Measurements from ENCODE around the gene SOD3. TPM values are rescaled to one million over a fixed set of nuclear protein-coding genes. Genes with fewer than 3 reads are reported as not detected.
A peak's percentile ranks its signal among the peaks of the same experiment; 100 is the strongest.

Gene SOD3
- total RNA-seq, 1 donor from 2014 or later = 10.4 TPM

DNA sequence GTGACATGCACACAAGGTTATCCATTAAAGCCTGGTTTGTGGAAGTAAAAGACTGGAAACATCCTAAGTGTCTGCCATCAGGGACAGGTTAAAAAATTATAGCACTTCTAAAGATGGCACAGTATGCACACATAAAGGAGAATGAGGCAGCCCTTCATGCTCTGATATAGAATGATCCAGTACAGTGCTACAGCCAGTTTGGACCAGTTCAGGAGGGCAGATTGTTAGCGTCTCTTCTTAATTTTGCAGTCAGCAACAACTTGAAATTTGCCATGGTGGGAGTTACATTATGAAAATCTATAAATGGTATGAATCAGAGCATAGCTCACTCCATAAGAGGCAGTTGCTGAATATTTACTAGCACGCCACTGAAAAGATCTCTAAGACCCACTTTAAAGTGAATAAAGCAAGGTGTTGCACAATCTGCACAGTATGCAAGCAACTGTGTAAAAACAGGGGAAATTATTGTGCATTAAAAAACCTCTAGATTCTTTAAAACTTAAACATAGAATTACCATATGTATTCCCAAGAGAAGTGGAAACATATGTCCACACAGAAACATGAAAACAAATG is 20.3 kb upstream of the SOD3 start:
- DNase-seq (ENCODE audit: low spot score) = peak; percentile 54

- no peak for DNase-seq (ENCODE audit: low spot score)
Measured at GRCh38 chr4:24775750-24776149, 19.6 kb upstream of the SOD3 start.

GRCh38 chr4:24777536-24778463 is 17.6 kb upstream of the SOD3 start:
- DNase-seq (ENCODE audit: low spot score) = no peak

DNA sequence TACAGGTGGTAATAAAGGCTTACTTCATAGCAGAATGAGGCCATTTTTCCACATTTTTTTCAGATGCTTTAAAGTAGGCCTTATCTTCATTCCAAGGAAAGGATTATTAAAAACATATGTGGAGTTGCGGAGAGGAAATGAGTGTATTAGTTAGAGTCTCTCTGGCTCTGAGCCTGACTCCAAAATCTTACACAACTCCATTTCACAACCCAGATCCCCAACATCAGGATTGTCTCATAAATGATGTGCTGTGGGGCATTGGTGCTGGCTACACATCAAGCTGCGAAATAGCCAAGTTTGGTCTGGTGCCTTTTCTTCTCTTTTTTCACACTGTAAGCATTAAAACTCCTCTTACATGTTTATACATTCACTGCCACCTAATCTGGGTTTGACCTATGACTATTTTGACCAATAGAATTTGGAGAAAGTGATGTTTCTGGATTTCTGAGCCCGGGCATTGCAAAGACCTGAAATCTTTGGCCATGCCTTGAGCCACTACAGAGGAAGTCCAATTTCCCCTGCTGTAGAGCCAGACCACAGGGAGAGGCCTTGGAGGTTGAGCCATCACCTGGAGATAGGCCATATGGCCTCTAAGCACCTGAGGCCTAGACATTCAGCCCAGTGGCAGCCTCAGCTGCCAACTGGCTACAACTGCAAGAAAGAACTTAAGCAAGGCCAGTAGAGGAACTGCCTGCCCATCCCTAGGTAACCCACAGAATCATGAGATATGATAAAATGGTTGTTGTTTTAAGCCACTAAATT is 16.7 kb upstream of the SOD3 start:
- DNase-seq (ENCODE audit: low spot score) = peak; percentile 92

DNA sequence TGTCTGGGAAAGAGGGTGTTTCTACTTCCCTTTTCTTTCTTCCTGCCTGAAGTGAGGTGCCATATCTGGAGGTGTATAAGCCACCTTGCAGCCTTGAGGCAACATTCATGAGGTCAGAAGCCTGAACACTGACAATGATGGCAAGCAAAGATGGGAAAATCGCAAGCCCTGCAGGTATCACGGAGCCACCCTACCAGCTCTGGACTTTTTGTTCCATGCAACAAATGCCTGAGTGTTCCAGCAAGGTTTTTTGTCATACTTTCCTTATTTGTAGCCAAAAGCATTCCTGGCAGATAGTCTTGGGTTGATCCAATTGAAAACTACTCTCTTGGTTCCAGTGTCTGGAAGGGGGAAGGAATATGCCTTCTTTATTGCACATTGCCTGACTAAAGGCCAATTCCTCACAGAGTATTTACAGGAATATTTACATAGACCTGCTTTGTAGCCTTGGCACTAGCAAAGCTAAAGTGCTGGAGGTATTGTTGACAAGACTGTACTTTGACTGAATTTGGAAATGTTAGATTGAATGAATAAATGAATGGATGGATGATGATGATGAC is 14.4 kb upstream of the SOD3 start:
- no peak for DNase-seq (ENCODE audit: low spot score)

DNA sequence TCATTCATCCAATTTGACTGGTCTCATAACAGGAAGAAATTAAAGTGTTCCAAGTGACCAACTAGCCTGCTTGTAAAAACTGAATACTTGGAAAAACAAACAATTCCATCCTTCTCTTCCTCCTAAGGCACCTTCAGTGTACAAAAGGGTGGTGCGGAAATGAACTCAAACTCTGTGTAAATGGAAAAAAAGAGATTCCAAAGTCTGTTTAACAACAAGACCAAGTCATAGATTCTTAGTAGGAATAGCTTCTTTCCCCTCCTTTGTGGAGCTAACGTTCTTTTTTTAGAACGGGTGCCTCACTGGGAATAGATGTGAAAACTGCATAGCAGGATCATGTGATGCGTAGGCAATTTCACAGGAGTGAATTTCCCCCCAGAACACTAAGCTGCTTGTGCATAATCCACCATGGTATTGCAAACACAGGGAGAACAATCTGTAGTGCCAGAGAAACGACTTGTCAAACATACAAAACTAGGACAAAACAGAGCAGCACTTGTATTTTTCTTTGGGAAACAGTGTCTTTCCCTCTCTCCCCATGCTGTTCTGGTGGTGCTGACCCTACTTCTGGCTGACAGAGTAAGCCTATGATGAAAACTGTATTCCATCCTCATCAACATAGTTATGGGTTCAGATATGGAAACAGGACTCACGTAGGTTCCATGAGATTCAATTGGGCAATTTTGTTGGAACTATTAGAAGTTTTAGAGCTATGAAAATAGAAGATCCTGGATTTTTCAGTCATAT is 13.2 kb upstream of the SOD3 start:
- no peak for DNase-seq (ENCODE audit: low spot score)

- no peak for DNase-seq (ENCODE audit: low spot score)
Measured at GRCh38 chr4:24783506-24783905, 11.9 kb upstream of the SOD3 start.

GRCh38 chr4:24791043-24791442 is 4.3 kb upstream of the SOD3 start:
- no peak for DNase-seq (ENCODE audit: low spot score)

DNA sequence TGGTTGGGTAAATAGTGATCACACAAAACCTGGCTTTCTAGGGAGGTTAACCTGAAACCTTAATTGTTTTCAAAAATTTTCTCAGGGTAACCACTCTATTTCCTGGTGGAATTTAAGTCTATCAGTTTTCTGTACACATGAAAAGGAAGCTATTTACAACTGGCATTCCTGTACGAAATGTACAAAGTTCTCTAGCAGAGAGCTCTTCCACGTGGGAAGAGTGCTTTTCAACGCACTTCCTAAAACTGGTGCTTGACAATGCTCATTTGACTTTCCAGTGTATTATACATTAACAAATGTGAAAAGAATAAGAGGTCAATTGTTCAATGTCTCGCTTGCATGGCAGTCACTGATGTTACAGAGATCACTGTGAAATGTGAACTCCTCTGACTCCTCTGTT is 2.8 kb upstream of the SOD3 start:
- no peak for DNase-seq (ENCODE audit: low spot score)

GRCh38 chr4:24793219-24794005 is 2.0 kb upstream of the SOD3 start:
- no peak for DNase-seq (ENCODE audit: low spot score)

DNA sequence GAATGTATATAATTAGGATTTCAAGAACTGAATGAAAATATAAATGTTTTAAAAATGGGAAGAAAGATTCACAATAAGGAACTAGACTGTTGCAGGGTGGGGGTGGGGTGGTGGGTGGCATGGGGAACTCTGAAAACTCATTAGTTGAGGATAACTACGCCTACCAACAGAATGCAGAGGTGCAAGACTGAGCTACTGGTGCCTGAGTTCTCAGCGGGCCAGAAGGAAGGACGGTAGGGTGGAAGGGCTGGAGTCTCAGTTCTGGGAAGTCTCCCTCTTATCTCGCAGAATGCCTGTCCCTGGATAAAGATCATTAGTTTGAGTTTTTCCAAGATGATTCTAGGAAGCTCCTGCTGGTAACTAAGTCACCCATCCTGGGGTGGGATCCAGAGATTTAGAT is 1.3 kb upstream of the SOD3 start:
- no peak for DNase-seq (ENCODE audit: low spot score)

- DNase-seq (ENCODE audit: low spot score) = peak; percentile 69
Measured at GRCh38 chr4:24794480-24794879, 893 bp upstream of the SOD3 start.

GRCh38 chr4:24795666-24796381 is 451 bp downstream of the SOD3 start:
- peak; percentile 28 for DNase-seq (ENCODE audit: low spot score)

DNA sequence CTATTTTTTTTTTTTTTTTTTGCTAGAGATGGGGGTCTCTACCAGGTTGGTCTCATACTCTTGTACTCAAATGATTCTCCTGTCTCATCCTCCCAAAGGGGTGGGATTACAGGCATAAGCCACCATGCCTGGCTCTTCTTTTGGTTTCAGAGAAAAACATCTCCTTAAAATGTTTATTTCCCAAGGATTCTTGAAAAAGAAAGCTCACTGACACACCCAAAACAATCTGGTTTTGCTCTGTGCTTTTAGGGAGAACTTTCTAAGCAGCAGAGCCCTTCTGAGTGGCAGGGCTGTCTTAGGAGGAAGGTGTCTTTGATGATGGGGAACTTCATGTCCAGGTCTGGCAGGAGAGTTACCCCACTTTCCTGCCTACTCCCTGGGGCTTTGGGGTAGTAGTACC is 1.2 kb downstream of the SOD3 start:
- DNase-seq (ENCODE audit: low spot score) = peak; percentile 52

DNA sequence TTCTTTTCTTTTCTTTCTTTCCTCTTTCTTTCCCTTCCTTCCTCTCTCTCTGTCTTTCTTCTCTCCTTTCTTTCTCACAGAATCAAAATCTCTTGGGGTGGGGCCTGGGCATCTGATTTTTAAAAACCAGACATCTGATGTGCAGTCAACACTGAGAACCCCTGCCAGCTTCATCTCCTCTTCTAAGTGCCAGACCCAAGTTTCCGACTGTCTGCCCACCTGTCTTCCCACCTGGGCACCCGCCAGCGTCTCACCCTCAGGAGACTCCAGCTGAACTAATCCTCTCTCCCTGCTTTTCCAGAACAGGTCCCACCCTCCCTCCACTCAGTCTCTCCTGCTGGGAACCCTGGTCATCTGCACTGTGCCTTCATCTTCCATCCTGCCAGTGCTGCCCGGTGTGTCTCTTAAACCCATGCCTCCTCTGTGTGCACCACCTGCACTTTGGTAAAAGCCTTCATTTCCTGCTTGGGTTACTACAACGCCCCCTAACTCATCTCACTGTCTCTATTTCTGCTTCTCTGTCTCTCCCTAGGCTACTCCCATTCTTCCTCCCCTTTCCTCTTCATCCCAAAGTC is 2.8 kb downstream of the SOD3 start:
- DNase-seq (ENCODE audit: low spot score) = no peak

DNA sequence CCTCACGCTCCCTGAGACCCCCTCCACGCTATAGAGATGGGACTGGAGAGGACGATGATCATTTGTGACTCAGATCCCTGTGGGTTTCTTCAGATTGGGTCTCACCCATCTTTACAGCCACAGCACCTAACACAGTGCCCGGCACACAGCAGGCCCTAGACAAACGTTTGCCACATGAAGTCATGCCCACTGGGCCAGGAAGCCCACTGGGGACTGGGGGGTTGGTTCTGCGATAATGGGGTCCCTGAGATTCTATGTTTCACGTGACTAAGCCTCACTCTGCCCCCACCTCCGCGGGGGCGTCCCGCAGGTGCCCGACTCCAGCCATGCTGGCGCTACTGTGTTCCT is 3.8 kb downstream of the SOD3 start:
- DNase-seq (ENCODE audit: low spot score) = no peak

DNA sequence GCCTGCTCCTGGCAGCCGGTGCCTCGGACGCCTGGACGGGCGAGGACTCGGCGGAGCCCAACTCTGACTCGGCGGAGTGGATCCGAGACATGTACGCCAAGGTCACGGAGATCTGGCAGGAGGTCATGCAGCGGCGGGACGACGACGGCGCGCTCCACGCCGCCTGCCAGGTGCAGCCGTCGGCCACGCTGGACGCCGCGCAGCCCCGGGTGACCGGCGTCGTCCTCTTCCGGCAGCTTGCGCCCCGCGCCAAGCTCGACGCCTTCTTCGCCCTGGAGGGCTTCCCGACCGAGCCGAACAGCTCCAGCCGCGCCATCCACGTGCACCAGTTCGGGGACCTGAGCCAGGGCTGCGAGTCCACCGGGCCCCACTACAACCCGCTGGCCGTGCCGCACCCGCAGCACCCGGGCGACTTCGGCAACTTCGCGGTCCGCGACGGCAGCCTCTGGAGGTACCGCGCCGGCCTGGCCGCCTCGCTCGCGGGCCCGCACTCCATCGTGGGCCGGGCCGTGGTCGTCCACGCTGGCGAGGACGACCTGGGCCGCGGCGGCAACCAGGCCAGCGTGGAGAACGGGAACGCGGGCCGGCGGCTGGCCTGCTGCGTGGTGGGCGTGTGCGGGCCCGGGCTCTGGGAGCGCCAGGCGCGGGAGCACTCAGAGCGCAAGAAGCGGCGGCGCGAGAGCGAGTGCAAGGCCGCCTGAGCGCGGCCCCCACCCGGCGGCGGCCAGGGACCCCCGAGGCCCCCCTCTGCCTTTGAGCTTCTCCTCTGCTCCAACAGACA is 4.4 kb downstream of the SOD3 start:
- no peak for DNase-seq (ENCODE audit: low spot score)

GRCh38 chr4:24800325-24800895 is 5.0 kb downstream of the SOD3 start:
- DNase-seq (ENCODE audit: low spot score) = no peak

Data from umbilical cord (tissue), 2 donors.